Amniotic epithelial cell (primary cell): ENCODE results near the gene ZP3.
"Not testable (repeated sequence)": the region's sequence is repeated elsewhere in the genome, so short reads cannot be mapped to it uniquely, and the experiment has no call there.

Source experiments
- DNase-seq: peaks from one replicate; pipeline ENCODE4 v3.0.0-alpha.2; 2010; ENCODE audit warnings: low read depth

Gene ZP3

GRCh38 chr7:76442664-76443446, 18.1 kb downstream of the ZP3 start:
- DNase-seq = not testable (repeated sequence)

- DNase-seq = not testable (repeated sequence)
Observed at GRCh38 chr7:76443846-76444245, 19.1 kb downstream of the ZP3 start.

DNA sequence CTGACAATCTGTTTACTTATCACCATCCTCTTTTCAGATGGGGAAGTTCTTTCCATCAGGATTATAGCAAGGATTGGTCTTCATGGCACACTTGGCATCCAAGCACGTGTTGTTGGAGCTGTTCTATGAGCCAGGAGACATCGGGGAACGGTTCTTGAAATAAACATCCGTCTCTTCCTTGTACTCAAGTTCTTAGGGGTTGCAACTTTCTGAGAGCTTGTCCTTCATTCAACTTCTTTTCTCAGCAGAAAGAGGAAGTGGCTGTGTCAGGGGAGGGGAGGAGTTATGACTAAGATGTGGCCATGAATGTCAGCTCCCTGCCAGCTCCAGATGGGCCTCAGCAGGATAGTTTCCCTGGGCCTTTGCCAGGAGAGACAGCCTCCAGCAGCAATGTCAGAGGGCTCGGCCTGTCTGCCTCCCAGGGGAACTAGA, 20.8 kb downstream of the ZP3 start:
- peak; percentile 73 for DNase-seq

DNA sequence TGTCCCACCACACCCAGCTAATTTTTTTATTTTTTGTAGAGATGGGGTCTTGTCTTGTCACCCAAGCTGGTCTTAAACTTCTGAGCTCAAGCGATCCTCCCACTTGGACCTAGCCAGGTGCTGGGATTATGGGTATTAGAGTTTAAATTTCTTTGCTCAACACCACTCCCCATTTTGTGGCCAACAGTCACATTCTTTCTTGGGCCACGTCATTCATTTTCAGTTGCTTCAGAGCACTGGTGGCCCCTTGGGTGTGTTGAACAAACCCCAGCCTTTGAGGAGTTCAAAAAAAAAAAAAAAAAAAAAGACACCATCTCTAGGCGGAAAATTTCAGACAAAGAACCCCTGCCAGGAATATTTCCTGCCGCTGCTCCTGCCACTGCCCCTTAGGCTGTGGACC, 32.3 kb downstream of the ZP3 start:
- DNase-seq = not testable (repeated sequence)

DNA sequence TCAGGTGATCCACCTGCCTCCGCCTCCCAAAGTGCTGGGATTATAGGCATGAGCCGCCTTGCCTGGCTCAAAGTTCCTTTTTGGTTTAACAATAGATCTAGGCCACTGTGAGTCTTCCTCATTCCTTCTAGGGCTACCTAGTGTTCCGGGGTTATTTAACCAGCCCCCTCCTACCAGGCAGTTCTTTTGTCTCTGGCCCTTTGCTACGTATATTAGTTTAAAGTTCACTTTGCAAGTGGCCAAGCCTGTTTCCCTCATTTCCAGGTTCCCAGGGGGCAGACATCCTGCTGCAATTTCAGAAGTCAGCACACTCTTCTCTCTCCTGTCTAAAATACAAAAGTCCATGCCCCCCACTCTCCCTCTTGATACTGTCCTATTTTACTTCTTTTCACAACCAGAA, 33.8 kb downstream of the ZP3 start:
- not testable (repeated sequence) for DNase-seq

GRCh38 chr7:76460767-76461166, 36.0 kb downstream of the ZP3 start:
- DNase-seq = not testable (repeated sequence)

DNA sequence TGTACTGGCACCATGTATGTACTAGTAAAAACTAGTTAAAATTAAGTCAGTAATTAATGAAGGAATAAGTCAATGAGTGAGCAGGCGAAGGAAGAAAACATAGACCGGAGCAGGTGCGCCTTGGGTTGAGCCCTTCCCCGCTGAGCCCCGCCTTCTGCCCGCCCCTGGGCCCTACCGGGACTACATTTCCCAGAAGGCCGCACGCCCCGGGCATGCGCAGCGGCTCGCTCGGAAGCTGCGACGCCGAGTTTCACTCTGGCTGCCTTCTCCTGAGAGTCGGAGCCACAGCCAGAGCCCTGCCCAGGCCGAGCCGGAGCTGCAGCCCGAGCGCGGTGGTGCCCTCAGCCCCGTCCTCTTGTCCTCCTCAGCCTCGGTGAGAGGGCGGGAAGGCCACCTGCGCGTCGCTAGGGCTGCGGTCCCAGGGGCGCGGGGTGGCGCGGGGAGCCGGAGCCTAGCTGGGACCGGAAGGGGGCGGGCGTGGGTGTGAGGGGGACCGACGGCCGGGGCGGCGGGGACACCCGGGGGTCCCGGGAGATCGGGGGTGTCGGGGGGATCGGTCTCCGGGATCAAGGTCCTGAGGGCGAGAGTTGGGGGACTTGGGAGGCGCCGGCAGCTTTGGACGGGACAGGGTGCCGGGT, 36.8 kb downstream of the ZP3 start, which contains the start of gene DTX2:
TSS of gene DTX2 (plus strand) at position 246 of the 638 bp plus-strand sequence. CDS start 18,801 bp downstream, outside the sequence.
- not testable (repeated sequence) for DNase-seq

- DNase-seq = not testable (repeated sequence)
Observed at GRCh38 chr7:76462271-76462882, 37.6 kb downstream of the ZP3 start.

DNA sequence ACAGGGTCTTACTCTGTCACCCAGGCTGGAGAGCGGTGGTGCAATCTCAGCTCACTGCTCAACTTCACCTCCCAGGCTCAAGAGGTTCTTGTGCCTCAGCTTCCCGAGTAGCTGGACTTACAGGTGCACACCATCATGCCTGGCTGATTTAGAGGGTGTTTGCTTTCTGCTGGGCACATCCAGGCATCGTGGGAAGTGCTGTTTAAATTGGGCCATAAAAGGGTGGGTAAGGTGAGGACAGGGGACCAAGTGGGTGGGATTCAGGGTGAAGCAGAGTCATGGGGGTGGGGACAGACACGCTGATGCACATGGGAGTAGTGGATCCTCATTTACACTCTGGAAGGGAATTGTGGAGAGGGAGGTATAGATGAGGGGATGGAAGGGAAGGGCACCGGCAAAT, 40.2 kb downstream of the ZP3 start:
- not testable (repeated sequence) for DNase-seq

- not testable (repeated sequence) for DNase-seq
Observed at GRCh38 chr7:76465950-76466349, 41.2 kb downstream of the ZP3 start.

DNA sequence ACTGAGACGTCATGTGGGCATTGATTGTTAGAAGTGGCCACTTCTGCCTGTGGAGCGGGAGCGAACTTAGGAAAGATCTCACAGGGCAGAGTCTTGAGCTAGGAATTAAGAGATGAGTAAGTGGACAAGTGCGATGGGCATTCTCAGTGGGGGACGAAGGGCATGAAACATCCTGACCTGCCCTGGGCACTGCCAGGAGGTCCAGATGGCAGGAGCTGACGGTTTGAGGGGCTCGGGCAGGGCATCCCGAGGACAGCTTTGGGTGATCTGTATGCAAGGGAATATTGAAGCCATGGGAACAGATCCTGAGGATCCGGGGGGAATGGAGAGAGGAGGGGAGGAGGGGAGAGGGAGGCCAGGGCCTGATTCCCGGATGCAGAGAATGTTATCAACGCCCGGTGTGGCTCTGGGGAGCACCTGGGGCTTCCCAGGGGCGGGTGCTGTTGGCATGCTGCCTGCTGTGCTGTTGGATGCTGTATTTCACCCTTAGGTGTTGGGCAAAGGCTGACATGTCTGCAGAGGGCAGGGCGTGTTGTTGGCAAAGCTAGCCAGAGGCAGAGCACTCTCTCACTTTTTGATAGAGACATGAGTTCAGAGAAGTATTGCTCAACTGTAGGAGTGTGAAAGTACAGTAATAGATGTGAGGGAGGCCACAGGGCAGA, 43.1 kb downstream of the ZP3 start:
- not testable (repeated sequence) for DNase-seq

DNA sequence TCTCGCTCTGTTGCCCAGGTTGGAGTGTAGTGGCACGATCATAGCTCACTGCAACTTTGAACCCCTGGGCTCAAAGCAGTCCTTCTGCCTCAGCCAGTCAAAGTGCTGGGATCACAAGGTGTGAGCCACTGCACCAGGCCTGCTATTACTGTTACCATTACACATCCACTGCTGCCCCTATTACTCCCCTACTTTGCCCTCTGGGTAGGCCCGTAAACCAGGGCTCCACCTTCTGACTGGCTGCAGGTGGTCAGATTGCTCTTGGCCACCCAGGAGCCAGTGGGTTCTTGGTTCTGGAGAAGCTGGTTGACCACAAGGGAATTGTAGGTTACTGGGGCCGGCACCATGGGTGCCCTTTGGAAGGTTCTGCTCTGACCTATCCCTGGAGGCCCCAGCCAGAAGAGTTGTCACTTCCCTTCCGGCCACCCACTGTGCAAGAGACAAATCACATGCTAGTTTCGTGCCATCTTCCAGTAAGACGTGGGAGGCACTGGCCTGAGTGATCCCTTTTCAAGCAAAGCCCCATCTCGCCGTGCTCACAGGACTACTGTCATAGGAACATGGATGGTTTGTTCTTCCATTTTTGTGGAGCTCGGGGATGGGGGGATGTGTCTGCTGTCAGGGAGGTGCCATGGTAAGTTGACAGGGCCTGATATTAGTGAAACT, 46.9 kb downstream of the ZP3 start:
- DNase-seq = not testable (repeated sequence)

GRCh38 chr7:76473097-76473496, 48.3 kb downstream of the ZP3 start:
- DNase-seq = not testable (repeated sequence)

- not testable (repeated sequence) for DNase-seq
Observed at GRCh38 chr7:76476280-76476679, 51.5 kb downstream of the ZP3 start.

DNA sequence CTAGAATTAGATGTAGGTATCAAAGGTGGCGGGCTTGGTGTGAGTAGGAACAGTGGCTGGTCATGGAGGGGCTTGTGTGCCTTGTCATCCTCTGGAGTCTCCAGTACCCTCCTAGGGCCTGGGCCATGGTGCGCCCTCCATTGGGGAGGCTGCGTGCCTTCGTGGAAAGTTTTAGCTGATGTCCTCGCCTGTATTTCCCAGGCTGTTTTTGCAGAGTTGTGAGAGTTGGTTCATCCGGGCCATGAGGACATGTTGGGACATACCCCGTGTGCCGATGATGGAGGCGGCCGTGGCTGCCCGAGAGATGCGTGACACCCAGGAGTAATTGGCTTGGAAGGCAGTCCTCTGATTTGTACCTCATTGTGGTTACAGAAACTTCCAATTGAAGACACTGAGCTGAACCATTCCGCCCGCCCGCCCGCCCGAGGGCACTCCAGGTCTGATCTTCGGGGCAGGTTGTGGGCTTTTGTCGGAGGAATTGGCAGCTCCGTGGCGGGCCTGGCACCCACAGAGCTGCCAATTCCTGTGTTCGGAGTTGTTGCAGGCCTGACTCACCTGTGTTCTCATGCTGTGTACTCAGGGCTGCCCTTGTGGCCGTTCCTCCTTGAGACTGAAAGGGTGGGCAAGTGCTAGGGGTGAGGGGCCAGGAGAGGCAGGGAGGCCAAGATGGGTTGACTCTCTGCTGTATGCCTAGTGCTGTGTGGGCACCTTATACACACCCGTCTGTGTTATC, 52.2 kb downstream of the ZP3 start:
- not testable (repeated sequence) for DNase-seq

DNA sequence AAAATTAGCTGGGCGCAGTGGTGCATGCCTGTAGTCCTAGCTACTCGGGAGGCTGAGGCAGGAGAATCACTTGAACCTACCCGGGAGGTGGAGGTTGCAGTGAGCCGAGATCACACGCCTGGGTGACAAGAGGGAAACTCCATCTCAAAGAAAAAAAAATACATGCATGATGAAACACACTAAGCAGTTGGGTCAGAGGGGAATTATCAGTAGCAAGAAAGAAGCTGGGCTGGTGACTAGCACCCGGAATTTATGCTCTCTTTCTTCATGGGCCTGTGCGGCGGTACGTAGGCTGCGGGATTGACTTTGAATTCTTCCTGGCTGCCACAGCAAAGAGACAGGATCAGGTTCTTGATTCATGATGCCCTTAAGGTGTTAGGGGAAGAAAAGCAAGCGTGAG, 54.9 kb downstream of the ZP3 start:
- DNase-seq = not testable (repeated sequence)

GRCh38 chr7:76480403-76481253, 55.9 kb downstream of the ZP3 start:
- not testable (repeated sequence) for DNase-seq

GRCh38 chr7:76482660-76483059, 57.9 kb downstream of the ZP3 start:
- DNase-seq = not testable (repeated sequence)

GRCh38 chr7:76483081-76483480, 58.3 kb downstream of the ZP3 start:
- not testable (repeated sequence) for DNase-seq

DNA sequence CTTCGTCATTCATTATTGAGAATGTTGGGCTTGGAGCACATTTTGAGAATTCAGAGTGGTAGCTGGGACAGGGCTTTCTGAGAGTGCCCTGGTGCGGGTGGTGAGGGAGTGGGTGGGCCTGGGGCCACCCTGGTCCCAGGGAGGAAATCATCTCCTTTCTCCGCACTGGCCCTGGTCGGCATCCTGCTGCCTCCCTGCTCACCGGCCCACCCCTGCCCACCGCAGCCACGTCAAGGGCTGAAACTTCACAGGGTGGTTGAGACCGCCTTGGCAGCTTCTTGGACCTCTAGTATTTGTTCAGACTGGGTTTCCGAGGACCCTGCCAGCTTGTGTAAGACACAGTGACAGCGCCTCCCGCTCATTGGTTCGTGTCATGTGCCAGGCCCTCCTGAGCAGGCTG, 59.7 kb downstream of the ZP3 start:
- DNase-seq = not testable (repeated sequence)
